ENCODE results near the gene HIVEP3.

The HIVEP3 gene

GRCh38 chr1:41591891-41592290, 326.8 kb downstream of the HIVEP3 start:
- H3K4me3 ChIP-seq (ENCODE audit: extremely low read depth, insufficient read depth, low read length, poor library complexity, severe bottlenecking) = no peak overlapping the region
- no peak overlapping the region for H3K27ac ChIP-seq (ENCODE audit: low read depth, low read length, severe bottlenecking)
- 82 to 93% methylated on average over 6 of the region's 6 CpGs for WGBS, 2 experiments (ENCODE audit: insufficient coverage in 2 of 2)
- no peaks in the 10 kb centered on the region for H3K36me3 ChIP-seq (ENCODE audit: control insufficient read depth, insufficient read depth, low read length)
- no peaks in the 10 kb centered on the region for H3K9me3 ChIP-seq (ENCODE audit: control insufficient read depth, low read length)
- H3K4me1 ChIP-seq (ENCODE audit: control insufficient read depth, insufficient read depth, low read length, poor library complexity, severe bottlenecking) = no peaks in the 10 kb centered on the region

DNA sequence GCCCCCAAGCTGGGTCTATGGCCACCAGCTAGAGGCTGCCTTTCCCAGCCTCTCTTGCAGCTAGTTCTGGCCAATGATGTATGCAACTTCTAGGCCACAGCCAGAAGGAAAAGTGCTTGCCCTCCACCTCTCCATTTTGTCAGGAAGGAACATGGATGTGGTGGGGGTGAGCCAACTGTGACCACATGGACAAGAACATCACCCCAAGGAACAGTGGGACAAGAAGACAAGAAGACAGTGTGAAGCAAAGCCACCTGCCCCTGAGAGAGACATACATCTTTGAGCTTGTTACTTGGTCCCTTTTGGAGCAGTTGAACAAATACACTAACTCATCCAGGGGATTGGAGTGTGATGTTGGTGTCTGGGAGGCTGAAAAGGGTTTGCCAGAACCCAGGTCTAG, 328.4 kb downstream of the HIVEP3 start:
- Histone ChIP-seq H3K36me3 (ENCODE audit: control insufficient read depth, insufficient read depth, low read length) (no peaks in the 10 kb centered on the region), H3K4me3 (ENCODE audit: extremely low read depth, insufficient read depth, low read length, poor library complexity, severe bottlenecking) (no peak overlapping the region), H3K27ac (ENCODE audit: low read depth, low read length, severe bottlenecking) (no peak overlapping the region), H3K4me1 (ENCODE audit: control insufficient read depth, insufficient read depth, low read length, poor library complexity, severe bottlenecking) (no peaks in the 10 kb centered on the region), H3K9me3 (ENCODE audit: control insufficient read depth, low read length) (no peaks in the 10 kb centered on the region)

DNA sequence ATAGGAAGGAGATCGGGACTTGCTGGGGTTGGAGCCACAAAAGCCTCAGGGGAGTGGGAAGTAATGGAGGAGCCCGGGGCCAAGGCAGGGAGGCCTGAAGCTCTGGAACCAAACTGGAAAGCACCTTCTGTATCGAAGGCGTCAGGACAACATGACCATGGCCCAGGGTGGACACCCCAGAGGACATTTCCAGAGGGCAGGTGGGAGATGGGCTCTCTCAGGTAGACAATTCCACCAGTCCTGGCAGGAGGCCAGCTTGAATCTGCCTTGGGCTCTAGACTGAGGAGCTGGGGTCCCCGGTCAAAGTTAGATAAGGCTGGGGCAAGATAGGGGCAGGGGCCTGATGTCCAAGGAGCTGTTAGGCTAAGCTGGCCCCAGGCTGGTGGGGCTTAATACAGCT, 329.3 kb downstream of the HIVEP3 start:
- H3K4me3 ChIP-seq (ENCODE audit: extremely low read depth, insufficient read depth, low read length, poor library complexity, severe bottlenecking) = no peak overlapping the region
- WGBS, 2 experiments (ENCODE audit: insufficient coverage in 2 of 2) = 94 to 98% methylated on average over 4 of the region's 5 CpGs
- no peaks in the 10 kb centered on the region for H3K36me3 ChIP-seq (ENCODE audit: control insufficient read depth, insufficient read depth, low read length)
- no peaks in the 10 kb centered on the region for H3K4me1 ChIP-seq (ENCODE audit: control insufficient read depth, insufficient read depth, low read length, poor library complexity, severe bottlenecking)
- H3K27ac ChIP-seq (ENCODE audit: low read depth, low read length, severe bottlenecking) = no peak overlapping the region
- H3K9me3 ChIP-seq (ENCODE audit: control insufficient read depth, low read length) = no peaks in the 10 kb centered on the region

GRCh38 chr1:41588334-41588875, 330.3 kb downstream of the HIVEP3 start:
- 95 to 100% methylated on average over 3 to 5 of the region's 5 CpGs for WGBS, 2 experiments (ENCODE audit: insufficient coverage in 2 of 2)
- no peaks in the 10 kb centered on the region for H3K9me3 ChIP-seq (ENCODE audit: control insufficient read depth, low read length)
- no peak overlapping the region for H3K27ac ChIP-seq (ENCODE audit: low read depth, low read length, severe bottlenecking)
- no peak overlapping the region for H3K4me3 ChIP-seq (ENCODE audit: extremely low read depth, insufficient read depth, low read length, poor library complexity, severe bottlenecking)
- H3K4me1 ChIP-seq (ENCODE audit: control insufficient read depth, insufficient read depth, low read length, poor library complexity, severe bottlenecking) = no peaks in the 10 kb centered on the region
- no peaks in the 10 kb centered on the region for H3K36me3 ChIP-seq (ENCODE audit: control insufficient read depth, insufficient read depth, low read length)

GRCh38 chr1:41587791-41588190, 330.9 kb downstream of the HIVEP3 start:
- Histone ChIP-seq H3K4me1 (ENCODE audit: control insufficient read depth, insufficient read depth, low read length, poor library complexity, severe bottlenecking) (no peaks in the 10 kb centered on the region), H3K9me3 (ENCODE audit: control insufficient read depth, low read length) (no peaks in the 10 kb centered on the region), H3K4me3 (ENCODE audit: extremely low read depth, insufficient read depth, low read length, poor library complexity, severe bottlenecking) (no peak overlapping the region), H3K27ac (ENCODE audit: low read depth, low read length, severe bottlenecking) (no peak overlapping the region), H3K36me3 (ENCODE audit: control insufficient read depth, insufficient read depth, low read length) (no peaks in the 10 kb centered on the region)
- WGBS, 2 experiments (ENCODE audit: insufficient coverage in 2 of 2) = 98 to 100% methylated on average over 2 to 5 of the region's 7 CpGs

GRCh38 chr1:41586230-41586629, 332.5 kb downstream of the HIVEP3 start:
- no peaks in the 10 kb centered on the region for H3K9me3 ChIP-seq (ENCODE audit: control insufficient read depth, low read length)
- H3K27ac ChIP-seq (ENCODE audit: low read depth, low read length, severe bottlenecking) = no peak overlapping the region
- H3K4me1 ChIP-seq (ENCODE audit: control insufficient read depth, insufficient read depth, low read length, poor library complexity, severe bottlenecking) = no peaks in the 10 kb centered on the region
- no peak overlapping the region for H3K4me3 ChIP-seq (ENCODE audit: extremely low read depth, insufficient read depth, low read length, poor library complexity, severe bottlenecking)
- H3K36me3 ChIP-seq (ENCODE audit: control insufficient read depth, insufficient read depth, low read length) = no peaks in the 10 kb centered on the region
- 89 to 93% methylated on average over 4 of the region's 5 CpGs for WGBS, 2 experiments (ENCODE audit: insufficient coverage in 2 of 2)

DNA sequence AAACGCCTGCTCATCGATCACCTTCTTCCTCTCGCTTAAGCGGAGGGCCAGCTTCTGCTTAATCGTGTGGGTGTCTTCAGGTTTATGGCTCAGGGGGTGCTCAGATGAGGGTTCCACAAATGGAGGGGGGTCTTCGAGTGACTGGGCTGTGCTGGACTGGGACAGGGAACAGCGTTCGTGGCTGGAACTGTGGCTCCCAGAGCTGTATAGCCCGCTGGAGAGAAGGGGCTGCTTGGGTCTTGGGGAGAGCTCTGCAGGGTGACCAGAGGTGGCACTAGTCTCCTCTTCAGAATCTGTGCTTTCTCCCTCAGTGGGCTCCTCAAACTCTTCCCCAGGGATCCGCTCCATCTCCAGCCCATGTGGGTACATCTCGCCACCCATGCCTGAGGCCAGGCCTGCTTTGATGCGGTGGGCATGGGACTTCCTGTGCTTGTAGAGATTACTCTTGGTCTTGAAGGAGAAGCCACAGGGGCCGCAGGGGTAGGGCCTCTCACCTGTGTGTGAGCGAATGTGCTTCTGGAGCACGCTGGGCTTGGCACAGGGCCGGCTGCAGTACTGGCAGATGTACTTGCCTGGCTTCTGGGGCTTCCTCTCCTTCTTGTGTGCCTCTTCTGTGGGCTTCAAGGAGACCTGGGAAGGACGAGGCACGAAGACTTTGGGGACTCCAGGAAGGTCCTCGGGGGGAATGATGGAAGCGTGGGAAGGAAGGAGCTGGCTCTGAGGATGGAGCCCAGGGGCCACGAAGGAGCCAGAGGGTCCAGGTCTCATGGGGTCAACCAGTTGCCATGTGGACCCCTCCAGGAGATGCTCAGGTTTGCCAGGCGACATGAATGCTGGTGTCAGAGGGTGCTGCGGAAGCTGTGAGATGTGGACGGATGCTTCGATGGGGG, 334.8 kb downstream of the HIVEP3 start:
- no peaks in the 10 kb centered on the region for H3K4me1 ChIP-seq (ENCODE audit: control insufficient read depth, insufficient read depth, low read length, poor library complexity, severe bottlenecking)
- WGBS, 2 experiments (ENCODE audit: insufficient coverage in 2 of 2) = 91 to 96% methylated on average over 21 to 22 of the region's 25 CpGs
- H3K9me3 ChIP-seq (ENCODE audit: control insufficient read depth, low read length) = no peaks in the 10 kb centered on the region
- no peak overlapping the region for H3K27ac ChIP-seq (ENCODE audit: low read depth, low read length, severe bottlenecking)
- no peaks in the 10 kb centered on the region for H3K36me3 ChIP-seq (ENCODE audit: control insufficient read depth, insufficient read depth, low read length)
- H3K4me3 ChIP-seq (ENCODE audit: extremely low read depth, insufficient read depth, low read length, poor library complexity, severe bottlenecking) = no peak overlapping the region

DNA sequence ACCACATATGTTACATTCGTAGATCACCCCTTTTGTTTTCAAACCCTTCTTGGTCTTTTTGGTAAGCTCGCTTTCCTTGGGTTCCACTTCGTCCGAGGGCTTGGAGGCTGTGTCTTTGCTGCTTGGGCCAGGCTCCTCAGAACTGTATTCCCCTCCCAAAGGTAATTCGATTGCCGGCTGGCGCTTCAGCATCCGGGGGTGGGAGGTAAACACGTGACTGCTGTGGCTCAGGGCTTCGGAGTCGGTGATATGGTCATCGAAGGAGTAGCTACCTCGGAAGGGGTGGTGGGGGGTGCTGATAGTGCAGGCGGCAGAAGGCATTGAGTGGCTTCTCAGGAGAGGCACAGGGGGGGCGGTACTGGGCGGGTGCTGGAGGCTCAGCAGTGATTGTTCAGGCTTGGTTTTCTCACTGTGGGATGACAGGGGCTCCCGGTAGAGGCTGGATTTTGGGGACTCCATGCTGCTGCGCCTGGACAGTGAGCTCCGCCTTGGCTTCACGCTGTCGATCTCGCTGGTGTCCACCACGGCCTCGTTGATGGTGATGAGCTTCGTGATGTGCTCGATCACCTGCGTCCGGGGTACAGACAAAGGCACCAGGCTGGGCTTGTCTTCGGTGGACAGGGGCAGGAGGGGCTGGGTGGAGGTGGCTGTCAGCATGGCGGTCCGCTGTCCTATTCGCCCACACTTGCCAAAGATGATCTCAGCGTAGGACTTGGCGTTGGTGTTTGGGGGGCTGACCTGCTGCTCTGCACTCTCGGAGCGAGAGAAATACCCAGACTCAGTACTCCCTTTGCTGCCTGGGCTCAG, 335.7 kb downstream of the HIVEP3 start:
- Histone ChIP-seq H3K36me3 (ENCODE audit: control insufficient read depth, insufficient read depth, low read length) (no peaks in the 10 kb centered on the region), H3K4me1 (ENCODE audit: control insufficient read depth, insufficient read depth, low read length, poor library complexity, severe bottlenecking) (no peaks in the 10 kb centered on the region), H3K4me3 (ENCODE audit: extremely low read depth, insufficient read depth, low read length, poor library complexity, severe bottlenecking) (no peak overlapping the region), H3K27ac (ENCODE audit: low read depth, low read length, severe bottlenecking) (no peak overlapping the region), H3K9me3 (ENCODE audit: control insufficient read depth, low read length) (no peaks in the 10 kb centered on the region)
- 90 to 92% methylated on average over 34 of the region's 36 CpGs for WGBS, 2 experiments (ENCODE audit: insufficient coverage in 2 of 2)

GRCh38 chr1:41582351-41582750, 336.4 kb downstream of the HIVEP3 start:
- 85 to 86% methylated on average over 4 to 5 of the region's 9 CpGs for WGBS, 2 experiments (ENCODE audit: insufficient coverage in 2 of 2)
- H3K4me1 ChIP-seq (ENCODE audit: control insufficient read depth, insufficient read depth, low read length, poor library complexity, severe bottlenecking) = no peaks in the 10 kb centered on the region
- no peak overlapping the region for H3K27ac ChIP-seq (ENCODE audit: low read depth, low read length, severe bottlenecking)
- no peaks in the 10 kb centered on the region for H3K9me3 ChIP-seq (ENCODE audit: control insufficient read depth, low read length)
- no peaks in the 10 kb centered on the region for H3K36me3 ChIP-seq (ENCODE audit: control insufficient read depth, insufficient read depth, low read length)
- no peak overlapping the region for H3K4me3 ChIP-seq (ENCODE audit: extremely low read depth, insufficient read depth, low read length, poor library complexity, severe bottlenecking)

DNA sequence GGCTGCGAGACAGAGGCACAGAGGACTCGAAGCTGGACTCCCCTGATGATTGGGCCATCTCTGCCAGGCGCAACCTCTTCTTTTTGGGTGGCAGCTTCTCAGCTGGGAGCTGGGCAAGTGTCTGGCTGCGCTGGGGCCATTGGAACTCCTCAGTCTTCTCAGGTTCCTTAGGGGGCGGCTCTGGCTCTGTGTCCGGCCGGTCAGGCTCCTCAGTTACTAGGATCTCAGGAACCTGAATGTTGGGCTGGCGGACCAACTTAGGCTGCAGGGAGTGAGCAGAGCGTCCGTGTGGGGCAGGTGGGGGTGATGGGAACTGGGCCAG, 336.8 kb downstream of the HIVEP3 start:
- H3K36me3 ChIP-seq (ENCODE audit: control insufficient read depth, insufficient read depth, low read length) = no peaks in the 10 kb centered on the region
- H3K27ac ChIP-seq (ENCODE audit: low read depth, low read length, severe bottlenecking) = no peak overlapping the region
- no peaks in the 10 kb centered on the region for H3K9me3 ChIP-seq (ENCODE audit: control insufficient read depth, low read length)
- H3K4me3 ChIP-seq (ENCODE audit: extremely low read depth, insufficient read depth, low read length, poor library complexity, severe bottlenecking) = no peak overlapping the region
- 91 to 93% methylated on average over 10 of the region's 10 CpGs for WGBS, 2 experiments (ENCODE audit: insufficient coverage in 2 of 2)
- H3K4me1 ChIP-seq (ENCODE audit: control insufficient read depth, insufficient read depth, low read length, poor library complexity, severe bottlenecking) = no peaks in the 10 kb centered on the region
